Measurements from ENCODE around the gene ROS1. TPM values are rescaled to one million over a fixed set of nuclear protein-coding genes. Genes with fewer than 3 reads are reported as not detected.
"Not testable (repeated sequence)": the region's sequence is repeated elsewhere in the genome, so short reads cannot be mapped to it uniquely, and the experiment has no call there.

ROS1 gene
- polyA plus RNA-seq, 1 experiment: not detected

DNA sequence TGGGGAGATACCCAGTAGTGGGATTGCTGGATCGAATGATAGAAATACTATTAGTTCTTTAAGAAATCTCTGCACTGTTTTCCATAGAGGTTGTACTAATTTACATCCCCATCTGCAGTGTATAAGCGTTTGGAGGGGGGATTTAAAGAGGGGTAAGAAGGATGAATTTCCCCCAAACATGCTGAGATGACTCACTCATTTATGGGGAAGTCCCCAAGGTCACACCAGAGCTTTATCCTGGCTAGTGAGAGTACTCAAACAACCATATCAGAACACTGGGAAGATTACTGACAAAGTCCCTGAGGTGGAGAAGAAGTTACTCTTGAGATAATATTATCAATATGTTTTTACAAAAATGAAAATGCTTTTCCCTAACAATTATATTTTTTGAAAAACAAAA is 44.0 kb downstream of the ROS1 start:
- Histone ChIP-seq H3K9me3 (ENCODE audit: control insufficient read depth, insufficient read depth, low read length) (no peaks in the 10 kb centered on the region), H3K27me3 (ENCODE audit: control insufficient read depth, insufficient read depth, low read length) (no peaks in the 10 kb centered on the region), H3K4me3 (ENCODE audit: low read depth, low read length) (no peak overlapping the region), H3K27ac (ENCODE audit: low read depth, low read length) (no peak overlapping the region)
- ChIA-PET POLR2A (no interaction called here), CTCF (no interaction called here)
- no peak for TF ChIP-seq CTCF (IDR thresholded peaks at IDR 0.05; ENCODE audit: low read depth, low read length)
- no peak for DNase-seq (ENCODE audit: low read depth, low spot score)

DNA sequence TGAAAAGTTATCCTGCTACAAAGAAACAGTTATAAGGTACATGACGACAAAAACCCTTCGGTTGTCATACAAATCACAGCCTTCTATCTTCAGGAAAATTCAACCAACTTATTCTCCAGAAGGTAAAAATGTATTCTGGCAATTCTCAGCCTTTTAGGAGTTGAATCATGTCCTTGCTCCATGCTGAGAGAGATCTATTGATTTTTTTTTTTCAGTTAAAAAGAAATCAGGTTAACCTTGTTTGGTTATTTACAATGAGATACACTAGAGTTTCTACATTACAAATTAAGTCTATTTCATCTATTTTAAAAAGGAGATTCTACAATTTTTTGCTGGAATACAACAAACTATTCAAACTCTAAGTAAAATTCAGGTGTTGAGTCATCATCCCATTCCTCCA is 45.4 kb downstream of the ROS1 start:
- DNase-seq (ENCODE audit: low read depth, low spot score): no peak
- Histone ChIP-seq H3K27ac (ENCODE audit: low read depth, low read length) (no peak overlapping the region), H3K4me3 (ENCODE audit: low read depth, low read length) (no peak overlapping the region), H3K27me3 (ENCODE audit: control insufficient read depth, insufficient read depth, low read length) (no peaks in the 10 kb centered on the region), H3K9me3 (ENCODE audit: control insufficient read depth, insufficient read depth, low read length) (no peaks in the 10 kb centered on the region)
- TF ChIP-seq CTCF (IDR thresholded peaks at IDR 0.05; ENCODE audit: low read depth, low read length): no peak
- CTCF ChIA-PET: no interaction called here
- POLR2A ChIA-PET: no interaction called here

DNA sequence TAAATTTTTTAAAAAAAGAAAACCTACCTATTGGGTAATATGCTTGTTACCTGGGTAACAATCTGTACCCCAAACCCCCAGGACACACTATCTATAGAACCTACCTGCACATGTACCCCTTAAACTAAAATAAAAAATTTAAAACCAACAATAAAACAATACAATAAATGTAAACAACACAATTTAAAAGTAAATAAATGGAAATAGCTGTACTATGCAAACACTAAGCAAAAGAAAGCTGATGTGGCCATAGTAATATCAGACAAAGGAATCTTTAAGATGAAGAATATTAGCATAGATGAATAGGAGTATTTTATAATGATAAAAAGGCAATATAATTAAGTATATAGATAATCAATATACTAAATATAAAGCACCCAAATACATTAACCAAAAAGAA is 50.3 kb downstream of the ROS1 start:
- H3K9me3 ChIP-seq (ENCODE audit: control insufficient read depth, insufficient read depth, low read length): peaks cover 6% of the 10 kb centered on the region; the same call in 1 of the 2 replicates
- POLR2A ChIA-PET: no interaction called here
- no peak for TF ChIP-seq CTCF (IDR thresholded peaks at IDR 0.05; ENCODE audit: low read depth, low read length)
- H3K4me3 ChIP-seq (ENCODE audit: low read depth, low read length): no peak overlapping the region
- H3K27ac ChIP-seq (ENCODE audit: low read depth, low read length): no peak overlapping the region
- H3K27me3 ChIP-seq (ENCODE audit: control insufficient read depth, insufficient read depth, low read length): no peaks in the 10 kb centered on the region
- no peak for DNase-seq (ENCODE audit: low read depth, low spot score)
- CTCF ChIA-PET: no interaction called here

- TF ChIP-seq CTCF (IDR thresholded peaks at IDR 0.05; ENCODE audit: low read depth, low read length): no peak
- Histone ChIP-seq H3K9me3 (ENCODE audit: control insufficient read depth, insufficient read depth, low read length) (peaks cover 6% of the 10 kb centered on the region; the same call in 1 of the 2 replicates), H3K27me3 (ENCODE audit: control insufficient read depth, insufficient read depth, low read length) (no peaks in the 10 kb centered on the region), H3K27ac (ENCODE audit: low read depth, low read length) (no peak overlapping the region), H3K4me3 (ENCODE audit: low read depth, low read length) (no peak overlapping the region)
- ChIA-PET POLR2A (no interaction called here), CTCF (no interaction called here)
- no peak for DNase-seq (ENCODE audit: low read depth, low spot score)
Measured at GRCh38 chr6:117373211-117373813, 52.4 kb downstream of the ROS1 start.

DNA sequence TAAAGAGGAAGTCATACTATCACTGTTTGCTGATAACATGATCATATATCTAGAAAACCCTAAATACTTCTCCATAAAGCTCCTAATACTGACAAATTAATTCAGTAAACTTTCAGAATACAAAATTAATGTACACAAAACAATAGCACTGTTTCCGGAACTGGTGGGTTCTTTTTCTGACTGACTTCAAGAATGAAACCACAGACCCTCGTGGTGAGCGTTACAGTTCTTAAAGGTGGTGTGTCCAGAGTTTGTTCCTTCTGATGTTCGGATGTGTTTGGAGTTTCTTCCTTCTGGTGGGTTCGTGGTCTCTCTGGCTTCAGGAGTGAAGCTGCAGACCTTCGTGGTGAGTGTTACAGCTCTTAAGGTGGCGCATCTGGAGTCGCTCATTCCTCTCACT is 53.5 kb downstream of the ROS1 start:
- CTCF ChIA-PET; POLR2A ChIA-PET; DNase-seq (ENCODE audit: low read depth, low spot score); H3K27me3 ChIP-seq (ENCODE audit: control insufficient read depth, insufficient read depth, low read length); H3K9me3 ChIP-seq (ENCODE audit: control insufficient read depth, insufficient read depth, low read length); H3K27ac ChIP-seq (ENCODE audit: low read depth, low read length); H3K4me3 ChIP-seq (ENCODE audit: low read depth, low read length): not testable (repeated sequence)

DNA sequence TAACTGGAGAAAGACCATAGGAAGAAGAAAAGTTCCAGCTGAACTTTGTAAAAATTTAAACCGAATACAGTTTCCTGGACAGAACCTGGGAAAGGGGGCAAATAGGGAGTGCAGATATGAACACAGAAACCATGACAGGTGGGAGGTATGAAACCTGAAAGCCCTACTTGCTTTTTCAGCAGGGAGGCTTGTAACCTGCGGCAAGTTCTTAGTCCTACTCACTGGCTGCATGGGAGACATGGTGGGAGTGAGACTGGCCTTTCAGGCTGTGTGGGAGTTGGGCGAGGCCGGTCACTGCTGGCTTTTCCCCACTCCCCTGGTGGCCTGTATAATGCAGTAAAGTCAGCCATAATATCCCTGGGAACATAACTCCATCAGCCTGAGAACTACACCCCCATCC is 54.2 kb downstream of the ROS1 start:
- POLR2A ChIA-PET: no interaction called here
- CTCF ChIA-PET: no interaction called here
- H3K27ac ChIP-seq (ENCODE audit: low read depth, low read length): no peak overlapping the region
- no peak overlapping the region for H3K4me3 ChIP-seq (ENCODE audit: low read depth, low read length)
- H3K27me3 ChIP-seq (ENCODE audit: control insufficient read depth, insufficient read depth, low read length): no peaks in the 10 kb centered on the region
- peaks cover 6% of the 10 kb centered on the region; the same call in 1 of the 2 replicates for H3K9me3 ChIP-seq (ENCODE audit: control insufficient read depth, insufficient read depth, low read length)
- TF ChIP-seq CTCF (IDR thresholded peaks at IDR 0.05; ENCODE audit: low read depth, low read length): no peak
- DNase-seq (ENCODE audit: low read depth, low spot score): no peak

Data from AG04450 (cell line).